GM18951 (cell line): ENCODE results near the gene ETAA1.

ENCODE experiments used
- POLR2A ChIP-seq: IDR thresholded peaks from 4 replicates; pipeline ENCODE4 v1.6.1; 2011; ENCODE audit warnings: mild to moderate bottlenecking; ENCODE audit not compliant: insufficient read length, insufficient read depth; ENCODE audit errors: extremely low read depth
- in situ Hi-C: fragments of 300-500 bp; cut with MboI; formaldehyde crosslinking; loops from one replicate; pipeline ENCODE4 v1.12.0; 2022; ENCODE audit warnings: low sequenced_read_pairs, mixed read lengths, inconsistent platforms; ENCODE audit not compliant: unreplicated experiment

Gene ETAA1

DNA sequence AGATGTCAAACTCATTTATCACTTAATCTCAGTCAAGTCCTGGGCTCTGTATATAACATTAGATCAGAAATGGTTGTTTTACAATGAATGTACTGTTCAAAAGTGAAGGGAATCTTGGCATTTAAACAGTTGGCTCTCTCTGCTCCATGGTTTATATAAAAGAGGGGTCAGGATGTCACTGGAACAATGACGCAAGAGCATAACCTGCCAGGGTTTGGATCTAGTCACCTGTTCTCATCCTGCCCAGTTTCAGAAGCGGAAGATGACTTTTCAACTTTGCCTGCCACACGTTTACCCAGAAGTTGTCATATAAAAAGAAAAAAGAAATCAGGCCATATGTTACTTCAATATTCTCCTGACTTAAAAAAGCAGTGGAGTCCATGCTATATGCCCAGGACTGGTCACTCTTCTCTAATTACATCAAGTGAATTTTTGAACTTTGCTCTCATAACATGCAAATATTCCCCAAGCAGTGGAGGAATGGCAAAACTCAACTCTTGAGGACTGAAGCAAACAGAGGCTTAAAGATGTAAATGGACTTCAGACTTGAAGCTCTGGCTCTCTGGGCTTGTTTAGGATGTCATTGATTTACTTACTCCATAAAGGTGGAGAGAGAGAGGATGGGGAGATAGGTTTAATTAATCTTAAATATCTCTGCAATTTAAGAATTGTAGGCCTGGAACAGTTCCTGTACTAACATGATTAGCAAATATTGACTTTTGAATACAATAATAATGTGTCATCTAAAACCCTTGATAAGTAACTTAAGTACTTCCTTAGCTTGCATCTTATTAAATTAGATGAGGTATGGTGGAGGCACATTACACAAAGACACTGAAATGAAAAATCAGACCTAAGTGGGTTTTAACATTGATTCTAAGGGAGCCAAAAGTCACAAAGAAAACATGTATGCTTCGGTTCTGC lies 58.3 kb downstream of the ETAA1 start:
- in situ Hi-C loops, result no loop called here

DNA sequence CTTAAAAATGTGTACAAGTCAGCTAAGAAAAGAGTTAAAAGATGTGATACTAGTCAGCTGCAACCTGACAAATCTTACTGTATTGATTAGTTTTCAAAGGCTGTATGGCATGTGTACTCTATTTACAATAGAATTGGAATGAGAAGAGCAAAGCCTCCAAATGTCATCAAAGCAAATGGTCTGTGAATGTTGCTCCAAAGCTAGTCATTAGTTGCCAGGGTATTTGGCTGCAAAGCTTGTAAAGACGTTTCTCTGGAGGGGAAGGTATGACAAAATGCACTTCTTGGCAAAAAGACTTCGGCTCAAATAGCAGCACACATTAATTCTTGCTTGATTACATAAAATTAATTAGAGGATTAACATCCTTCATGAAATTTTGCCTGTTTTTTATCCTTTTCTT lies 59.3 kb downstream of the ETAA1 start:
- in situ Hi-C loops, result no loop called here
- no peak for TF ChIP-seq POLR2A

More for the DNA sequence above, 58.3 kb downstream of the ETAA1 start:
- no peak for TF ChIP-seq POLR2A

DNA sequence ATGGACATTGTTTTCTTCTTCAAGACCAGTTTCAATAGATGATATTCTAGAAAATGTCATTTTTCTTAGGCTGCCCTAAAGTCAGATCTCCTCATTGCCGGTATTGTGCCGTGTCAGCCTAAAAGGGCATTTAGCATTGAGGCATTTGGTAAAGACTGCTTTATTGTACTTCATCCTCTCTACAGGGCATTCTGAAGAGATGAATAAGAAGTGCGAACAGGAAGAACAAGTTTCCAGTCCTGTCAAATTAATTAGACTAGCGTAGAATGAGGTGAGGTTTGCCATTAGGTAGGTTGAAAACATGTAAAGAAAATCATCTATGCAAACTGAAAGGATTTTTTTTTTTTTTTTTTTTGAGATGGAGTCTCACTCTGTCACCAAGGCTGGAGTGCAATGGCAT lies 60.6 kb downstream of the ETAA1 start:
- in situ Hi-C loops, result no loop called here
- TF ChIP-seq POLR2A, result no peak

DNA sequence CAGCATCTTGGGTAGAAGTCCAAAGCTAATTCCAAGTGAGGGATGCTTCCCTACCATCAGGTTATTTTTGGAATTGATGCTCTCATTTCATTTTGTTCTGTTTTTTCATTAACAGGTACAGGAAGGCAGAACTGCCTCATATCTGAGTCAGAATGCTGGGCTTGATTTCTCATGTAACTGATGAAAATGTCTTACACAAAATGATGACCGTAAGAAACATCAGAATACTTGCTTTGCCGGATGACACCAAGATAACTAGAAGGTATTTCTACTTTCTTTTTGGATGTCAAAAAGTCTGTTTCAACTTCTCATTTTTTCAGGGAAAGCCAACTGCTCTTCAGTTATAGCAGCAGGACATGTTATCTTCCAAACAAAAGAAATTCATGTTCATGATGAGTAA lies 62.6 kb downstream of the ETAA1 start:
- no peak for TF ChIP-seq POLR2A
- in situ Hi-C loops, result no loop called here
